ENCODE results near the gene LBX2. TPM values are rescaled to one million over a fixed set of nuclear protein-coding genes. Genes with fewer than 3 reads are reported as not detected.

The LBX2 gene
- total and polyA plus RNA-seq, 9 of the 15 experiments (the other 6 are each of a cell fraction or from before 2014, with no cell fraction given) = 0.39 to 6.2 (median 1.8) TPM; not detected in 1

GRCh38 chr2:74507145-74507925 is 7.9 kb upstream of the LBX2 start, which contains the start of gene PCGF1 (continued):
- peak; percentile 88 for TF ChIP-seq CTCFL (IDR thresholded peaks at IDR 0.05; ENCODE audit: borderline replicate concordance, insufficient read depth, low read depth, low read length, poor library complexity, severe bottlenecking)
- no peak for TF ChIP-seq HNRNPL (IDR thresholded peaks at IDR 0.05; ENCODE audit: low read depth, low read length)
- TF ChIP-seq NFE2L1 (tag; IDR thresholded peaks at IDR 0.05; ENCODE audit: borderline replicate concordance, low read depth) = no peak
- no peak for TF ChIP-seq ZNF696 (CRISPR knock-in tag; conservative IDR thresholded peaks at IDR 0.05)
- peak; percentile 13; the same call in 1 of the 2 replicates for TF ChIP-seq PHF21A (IDR thresholded peaks at IDR 0.05; ENCODE audit: borderline replicate concordance, low read depth)
- TF ChIP-seq ZFP1 (CRISPR knock-in tag; IDR thresholded peaks at IDR 0.05) = no peak
- TF ChIP-seq CBFB (CRISPR knock-in tag; IDR thresholded peaks at IDR 0.05) = no peak
- TF ChIP-seq SIRT6 (IDR thresholded peaks at IDR 0.05; ENCODE audit: low read depth, low read length) = no peak
- no peak; the same call in none of the 2 replicates for TF ChIP-seq L3MBTL2 (IDR thresholded peaks at IDR 0.05)
- no peak for TF ChIP-seq MIER1 (IDR thresholded peaks at IDR 0.05; ENCODE audit: low read depth)
- TF ChIP-seq OTX1 (CRISPR knock-in tag; IDR thresholded peaks at IDR 0.05) = peak; percentile 65; the same call in 1 of the 2 replicates
- TF ChIP-seq, protein P1, sequence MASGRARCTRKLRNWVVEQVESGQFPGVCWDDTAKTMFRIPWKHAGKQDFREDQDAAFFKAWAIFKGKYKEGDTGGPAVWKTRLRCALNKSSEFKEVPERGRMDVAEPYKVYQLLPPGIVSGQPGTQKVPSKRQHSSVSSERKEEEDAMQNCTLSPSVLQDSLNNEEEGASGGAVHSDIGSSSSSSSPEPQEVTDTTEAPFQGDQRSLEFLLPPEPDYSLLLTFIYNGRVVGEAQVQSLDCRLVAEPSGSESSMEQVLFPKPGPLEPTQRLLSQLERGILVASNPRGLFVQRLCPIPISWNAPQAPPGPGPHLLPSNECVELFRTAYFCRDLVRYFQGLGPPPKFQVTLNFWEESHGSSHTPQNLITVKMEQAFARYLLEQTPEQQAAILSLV (tag; IDR thresholded peaks at IDR 0.05) = no peak
- TF ChIP-seq ETV6 (IDR thresholded peaks at IDR 0.05; ENCODE audit: borderline replicate concordance in 1 of 2, low read depth in 2 of 2, low read length in 1 of 2) = no peak
- TF ChIP-seq ETV6 (CRISPR knock-in tag; IDR thresholded peaks at IDR 0.05; ENCODE audit: borderline replicate concordance) = no peak
- TF ChIP-seq, protein P2, sequence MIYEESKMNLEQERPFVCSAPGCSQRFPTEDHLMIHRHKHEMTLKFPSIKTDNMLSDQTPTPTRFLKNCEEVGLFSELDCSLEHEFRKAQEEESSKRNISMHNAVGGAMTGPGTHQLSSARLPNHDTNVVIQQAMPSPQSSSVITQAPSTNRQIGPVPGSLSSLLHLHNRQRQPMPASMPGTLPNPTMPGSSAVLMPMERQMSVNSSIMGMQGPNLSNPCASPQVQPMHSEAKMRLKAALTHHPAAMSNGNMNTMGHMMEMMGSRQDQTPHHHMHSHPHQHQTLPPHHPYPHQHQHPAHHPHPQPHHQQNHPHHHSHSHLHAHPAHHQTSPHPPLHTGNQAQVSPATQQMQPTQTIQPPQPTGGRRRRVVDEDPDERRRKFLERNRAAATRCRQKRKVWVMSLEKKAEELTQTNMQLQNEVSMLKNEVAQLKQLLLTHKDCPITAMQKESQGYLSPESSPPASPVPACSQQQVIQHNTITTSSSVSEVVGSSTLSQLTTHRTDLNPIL (CRISPR knock-in tag; IDR thresholded peaks at IDR 0.05) = no peak
- no peak for TF ChIP-seq ZBTB5 (IDR thresholded peaks at IDR 0.05)
- TF ChIP-seq, protein P3, sequence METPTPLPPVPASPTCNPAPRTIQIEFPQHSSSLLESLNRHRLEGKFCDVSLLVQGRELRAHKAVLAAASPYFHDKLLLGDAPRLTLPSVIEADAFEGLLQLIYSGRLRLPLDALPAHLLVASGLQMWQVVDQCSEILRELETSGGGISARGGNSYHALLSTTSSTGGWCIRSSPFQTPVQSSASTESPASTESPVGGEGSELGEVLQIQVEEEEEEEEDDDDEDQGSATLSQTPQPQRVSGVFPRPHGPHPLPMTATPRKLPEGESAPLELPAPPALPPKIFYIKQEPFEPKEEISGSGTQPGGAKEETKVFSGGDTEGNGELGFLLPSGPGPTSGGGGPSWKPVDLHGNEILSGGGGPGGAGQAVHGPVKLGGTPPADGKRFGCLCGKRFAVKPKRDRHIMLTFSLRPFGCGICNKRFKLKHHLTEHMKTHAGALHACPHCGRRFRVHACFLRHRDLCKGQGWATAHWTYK (CRISPR knock-in tag; IDR thresholded peaks at IDR 0.05) = no peak; the same call in 1 of the 2 replicates

All from K562 (cell line).